ENCODE results near the gene SLC7A4.
"Not testable (repeated sequence)": the region's sequence is repeated elsewhere in the genome, so short reads cannot be mapped to it uniquely, and the experiment has no call there.

Gene SLC7A4, protein sequence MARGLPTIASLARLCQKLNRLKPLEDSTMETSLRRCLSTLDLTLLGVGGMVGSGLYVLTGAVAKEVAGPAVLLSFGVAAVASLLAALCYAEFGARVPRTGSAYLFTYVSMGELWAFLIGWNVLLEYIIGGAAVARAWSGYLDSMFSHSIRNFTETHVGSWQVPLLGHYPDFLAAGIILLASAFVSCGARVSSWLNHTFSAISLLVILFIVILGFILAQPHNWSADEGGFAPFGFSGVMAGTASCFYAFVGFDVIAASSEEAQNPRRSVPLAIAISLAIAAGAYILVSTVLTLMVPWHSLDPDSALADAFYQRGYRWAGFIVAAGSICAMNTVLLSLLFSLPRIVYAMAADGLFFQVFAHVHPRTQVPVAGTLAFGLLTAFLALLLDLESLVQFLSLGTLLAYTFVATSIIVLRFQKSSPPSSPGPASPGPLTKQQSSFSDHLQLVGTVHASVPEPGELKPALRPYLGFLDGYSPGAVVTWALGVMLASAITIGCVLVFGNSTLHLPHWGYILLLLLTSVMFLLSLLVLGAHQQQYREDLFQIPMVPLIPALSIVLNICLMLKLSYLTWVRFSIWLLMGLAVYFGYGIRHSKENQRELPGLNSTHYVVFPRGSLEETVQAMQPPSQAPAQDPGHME

DNA sequence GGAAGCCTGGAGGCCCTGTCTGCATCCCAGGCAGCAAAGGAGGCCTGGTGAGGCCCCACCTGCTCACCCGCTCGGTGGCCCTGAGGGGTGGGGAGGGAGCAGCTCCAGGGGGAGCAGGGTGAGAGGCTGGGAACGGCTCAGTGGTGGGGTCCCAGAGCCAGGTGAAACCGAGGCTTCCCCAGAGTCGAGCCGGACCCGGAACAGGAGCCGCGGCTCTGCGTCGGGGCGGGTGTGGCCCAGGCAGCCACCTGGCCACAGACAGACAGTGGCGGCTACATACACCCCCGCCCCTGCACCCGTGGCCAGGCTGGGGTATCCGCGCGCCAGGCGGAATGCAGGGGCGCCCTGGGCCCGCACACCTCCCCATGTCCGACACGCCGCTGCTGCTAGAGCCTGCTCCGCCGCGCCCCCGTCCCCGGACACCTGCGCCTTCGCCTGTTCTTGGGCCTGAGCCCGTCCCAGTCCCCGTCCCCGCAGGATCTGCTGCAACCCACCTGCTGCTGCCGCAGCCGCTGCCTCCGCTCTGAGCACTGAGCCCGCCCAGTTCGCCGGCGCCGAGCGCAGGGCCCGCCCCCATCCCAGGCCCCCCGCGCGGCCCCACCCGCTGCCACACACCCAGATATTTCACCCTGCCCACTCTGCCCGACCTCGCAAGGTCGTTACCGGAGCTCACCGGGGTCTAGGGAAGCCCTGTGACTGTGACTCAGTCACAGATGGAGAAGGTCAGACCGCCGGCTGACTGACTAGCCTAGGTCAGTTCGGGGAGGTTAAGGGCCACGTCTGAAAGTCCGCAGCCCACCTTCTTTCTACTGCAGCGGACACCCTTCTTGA lies at the start of gene SLC7A4:
Gene SLC7A4, minus strand, starts transcription at position 525 of the 831 bp plus-strand sequence. CDS start 749 bp downstream, outside the sequence.
- no peak for DNase-seq (ENCODE audit: low read depth in 2 of 3, low spot score in 2 of 3)

GRCh38 chr22:21080435-21081137 lies 48.2 kb upstream of the SLC7A4 start:
- no peak for DNase-seq (ENCODE audit: low read depth in 2 of 3, low spot score in 2 of 3)

- DNase-seq (ENCODE audit: low read depth in 2 of 3, low spot score in 2 of 3): no peak
Observed at GRCh38 chr22:21079493-21079892, 47.1 kb upstream of the SLC7A4 start.

DNA sequence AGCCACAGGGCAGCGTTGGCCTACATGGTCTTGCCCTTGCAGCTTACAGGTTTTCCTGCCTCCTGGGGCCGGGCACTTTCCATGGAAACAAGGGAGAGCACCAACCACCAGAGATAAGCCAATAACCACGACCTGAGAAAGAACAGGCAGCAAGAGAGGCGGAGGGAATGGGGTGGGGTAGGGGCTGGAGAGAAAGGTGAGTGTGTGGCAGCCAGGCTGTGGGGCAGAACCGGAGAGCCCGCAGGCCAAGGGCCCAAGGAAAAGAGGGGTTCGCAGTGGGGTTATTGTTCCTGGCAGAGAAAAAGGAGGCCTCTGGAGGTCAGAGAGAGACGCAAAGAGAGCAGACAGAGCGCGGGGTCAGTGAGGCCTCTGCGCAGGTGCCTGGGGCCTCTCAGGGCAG lies 46.6 kb upstream of the SLC7A4 start:
- no peak for DNase-seq (ENCODE audit: low read depth in 2 of 3, low spot score in 2 of 3)

- DNase-seq (ENCODE audit: low read depth in 2 of 3, low spot score in 2 of 3): no peak
Observed at GRCh38 chr22:21077884-21078508, 45.6 kb upstream of the SLC7A4 start.

DNA sequence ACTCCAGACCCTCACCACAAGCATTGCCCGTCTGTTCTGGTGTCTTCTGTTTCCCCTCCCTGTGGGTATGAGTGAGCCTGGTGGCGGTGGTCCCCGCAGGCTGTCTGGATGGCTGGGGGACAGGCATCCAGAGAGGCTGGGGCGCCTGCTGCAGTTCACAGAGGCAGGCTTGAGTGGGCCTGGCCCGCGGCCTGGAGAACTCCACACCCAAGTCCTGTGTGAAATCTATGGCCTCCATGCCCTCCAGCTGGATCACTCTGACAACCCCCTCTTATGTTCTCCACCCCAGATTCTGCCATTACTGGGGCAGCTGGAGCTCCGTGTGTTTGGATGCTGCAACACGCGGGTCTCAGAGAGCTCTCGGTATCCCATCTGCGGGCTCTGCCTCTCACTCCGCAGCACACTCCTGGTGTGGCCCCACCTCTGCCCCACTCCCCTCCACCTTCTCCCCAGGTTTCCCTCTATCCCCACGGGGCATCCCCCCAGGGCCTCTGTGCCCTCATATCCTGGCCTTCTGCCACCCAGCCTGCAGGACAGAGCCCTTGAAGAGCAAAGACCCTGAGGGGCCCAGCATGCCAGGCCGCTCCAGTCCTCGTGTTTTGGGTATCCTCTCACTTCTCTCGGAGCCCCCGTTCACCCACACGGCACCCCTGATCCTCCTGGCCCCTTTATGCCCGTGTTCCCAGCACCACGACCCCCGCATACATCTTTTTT lies 44.7 kb upstream of the SLC7A4 start:
- DNase-seq (ENCODE audit: low read depth in 2 of 3, low spot score in 2 of 3): no peak

GRCh38 chr22:21075516-21076138 lies 43.3 kb upstream of the SLC7A4 start:
- DNase-seq (ENCODE audit: low read depth in 2 of 3, low spot score in 2 of 3): no peak

DNA sequence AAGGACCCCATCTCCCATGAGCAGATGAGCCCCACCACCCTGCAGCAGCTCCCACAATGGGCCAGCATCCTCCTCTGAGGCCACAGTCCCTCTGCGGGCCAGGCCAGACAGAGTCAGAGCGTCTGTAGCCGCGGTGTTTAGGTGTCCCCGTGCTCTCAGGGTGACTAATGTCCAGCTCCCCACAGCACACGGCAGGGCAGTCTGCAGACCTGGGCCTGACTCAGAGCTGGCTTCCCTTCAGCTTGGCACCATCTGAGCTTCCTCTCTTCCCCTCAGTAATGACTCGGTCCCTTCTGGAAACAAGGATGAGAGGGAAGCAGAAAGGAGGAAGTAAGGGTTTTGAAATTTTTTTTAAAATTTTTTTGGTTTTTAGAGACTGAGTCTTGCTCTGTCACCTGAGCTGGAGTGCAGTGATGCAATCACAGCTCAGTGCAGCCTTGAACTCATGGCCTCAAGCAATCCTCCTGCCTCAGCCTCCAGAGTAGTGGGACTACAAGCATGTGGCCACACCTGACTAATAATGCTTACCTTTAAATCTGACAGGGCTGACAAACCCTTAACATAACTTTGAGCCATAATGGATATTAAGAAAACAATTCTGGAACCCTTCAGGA lies 41.8 kb upstream of the SLC7A4 start:
- DNase-seq (ENCODE audit: low read depth in 2 of 3, low spot score in 2 of 3): no peak

DNA sequence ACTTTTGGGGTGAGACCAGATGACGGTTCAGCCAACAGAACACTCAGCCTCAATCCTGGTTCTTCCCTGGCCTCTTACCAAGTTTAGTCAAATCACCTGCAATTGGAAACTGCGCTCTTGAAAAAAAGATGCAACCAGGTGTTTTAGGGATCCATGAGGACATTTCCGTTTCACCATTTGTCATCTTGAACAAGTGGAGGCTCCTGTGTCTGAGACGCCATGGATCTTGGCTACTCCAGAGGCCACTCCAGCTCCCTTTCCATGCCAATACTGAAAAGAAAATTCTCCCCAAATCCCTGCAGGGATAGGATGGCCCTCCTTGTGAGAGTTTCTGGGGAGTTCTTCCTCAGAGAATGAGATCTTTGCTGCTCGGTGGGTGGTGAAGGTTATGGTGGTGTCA lies 41.1 kb upstream of the SLC7A4 start:
- DNase-seq (ENCODE audit: low read depth in 2 of 3, low spot score in 2 of 3): no peak

DNA sequence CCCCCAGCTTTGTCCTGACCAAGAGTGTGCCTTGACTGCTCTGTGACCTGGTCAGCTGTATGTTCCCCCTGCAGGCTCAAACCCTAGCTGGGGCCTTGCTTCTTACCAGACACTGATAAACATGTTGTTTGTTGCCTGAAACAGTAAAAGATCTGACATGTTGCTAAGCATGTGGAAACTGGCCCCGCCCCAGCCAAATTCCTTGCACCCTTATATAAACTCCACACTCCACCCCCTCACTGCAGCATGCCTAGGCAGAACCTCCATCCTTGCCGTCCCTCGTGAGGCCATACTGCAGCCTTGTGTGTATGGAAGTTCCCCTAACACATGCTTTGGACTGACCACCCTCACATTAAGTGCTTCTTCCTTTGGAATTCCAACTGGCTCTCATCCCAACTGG lies 40.7 kb upstream of the SLC7A4 start:
- DNase-seq (ENCODE audit: low read depth in 2 of 3, low spot score in 2 of 3): no peak

GRCh38 chr22:21071796-21072195 lies 39.4 kb upstream of the SLC7A4 start:
- DNase-seq (ENCODE audit: low read depth in 2 of 3, low spot score in 2 of 3): not testable (repeated sequence)

- DNase-seq (ENCODE audit: low read depth in 2 of 3, low spot score in 2 of 3): no peak
Observed at GRCh38 chr22:21070690-21071615, 38.6 kb upstream of the SLC7A4 start.

DNA sequence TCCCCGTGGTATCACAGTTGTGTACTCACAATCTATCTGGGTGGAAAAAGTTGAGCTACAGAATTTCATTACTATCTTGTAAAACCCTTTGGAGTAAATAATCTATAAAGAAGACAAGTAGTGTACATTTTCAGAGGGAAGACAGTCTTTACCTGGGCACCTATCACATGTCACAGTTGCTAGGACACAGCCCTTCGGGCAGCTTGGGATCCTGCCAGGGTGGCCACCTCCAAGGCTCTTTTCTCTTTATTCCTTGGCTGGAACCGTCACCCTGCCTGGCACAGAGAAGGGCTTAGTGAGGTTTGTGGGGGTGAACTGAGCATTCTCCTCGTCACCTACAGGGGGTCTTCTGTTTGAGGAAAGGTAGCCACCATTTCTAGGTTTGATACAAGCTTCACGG lies 37.0 kb upstream of the SLC7A4 start:
- DNase-seq (ENCODE audit: low read depth in 2 of 3, low spot score in 2 of 3): no peak

DNA sequence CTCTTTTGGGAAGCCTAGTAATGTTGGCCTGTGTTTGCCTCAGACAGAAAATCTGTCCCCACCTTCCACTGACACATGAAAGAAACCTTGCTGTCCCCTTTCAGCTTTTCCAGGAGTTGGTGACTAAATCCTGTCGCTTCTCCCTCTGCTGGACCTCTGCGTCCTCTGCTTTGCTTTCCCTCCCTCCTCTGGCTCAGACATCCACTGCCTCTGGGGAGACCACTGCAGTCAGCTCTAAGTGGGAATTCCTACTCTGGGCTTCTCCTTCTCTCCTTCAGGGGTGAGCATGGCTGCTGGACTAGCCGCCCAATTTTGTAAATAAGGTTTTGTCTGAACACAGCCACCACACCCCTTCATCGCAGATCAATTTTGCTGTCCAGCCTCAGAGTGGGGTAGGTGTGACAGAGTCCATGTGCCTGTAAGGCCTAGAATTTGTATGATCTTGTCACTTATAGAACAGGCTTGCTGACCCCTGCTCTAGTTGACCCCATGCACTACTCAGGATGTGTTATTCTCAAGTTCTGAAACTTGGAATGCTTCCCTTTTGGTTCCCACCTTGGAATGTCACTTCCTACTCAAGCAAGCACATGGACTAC lies 36.4 kb upstream of the SLC7A4 start:
- no peak for DNase-seq (ENCODE audit: low read depth in 2 of 3, low spot score in 2 of 3)

GRCh38 chr22:21067901-21068680 lies 35.7 kb upstream of the SLC7A4 start:
- DNase-seq (ENCODE audit: low read depth in 2 of 3, low spot score in 2 of 3): no peak

DNA sequence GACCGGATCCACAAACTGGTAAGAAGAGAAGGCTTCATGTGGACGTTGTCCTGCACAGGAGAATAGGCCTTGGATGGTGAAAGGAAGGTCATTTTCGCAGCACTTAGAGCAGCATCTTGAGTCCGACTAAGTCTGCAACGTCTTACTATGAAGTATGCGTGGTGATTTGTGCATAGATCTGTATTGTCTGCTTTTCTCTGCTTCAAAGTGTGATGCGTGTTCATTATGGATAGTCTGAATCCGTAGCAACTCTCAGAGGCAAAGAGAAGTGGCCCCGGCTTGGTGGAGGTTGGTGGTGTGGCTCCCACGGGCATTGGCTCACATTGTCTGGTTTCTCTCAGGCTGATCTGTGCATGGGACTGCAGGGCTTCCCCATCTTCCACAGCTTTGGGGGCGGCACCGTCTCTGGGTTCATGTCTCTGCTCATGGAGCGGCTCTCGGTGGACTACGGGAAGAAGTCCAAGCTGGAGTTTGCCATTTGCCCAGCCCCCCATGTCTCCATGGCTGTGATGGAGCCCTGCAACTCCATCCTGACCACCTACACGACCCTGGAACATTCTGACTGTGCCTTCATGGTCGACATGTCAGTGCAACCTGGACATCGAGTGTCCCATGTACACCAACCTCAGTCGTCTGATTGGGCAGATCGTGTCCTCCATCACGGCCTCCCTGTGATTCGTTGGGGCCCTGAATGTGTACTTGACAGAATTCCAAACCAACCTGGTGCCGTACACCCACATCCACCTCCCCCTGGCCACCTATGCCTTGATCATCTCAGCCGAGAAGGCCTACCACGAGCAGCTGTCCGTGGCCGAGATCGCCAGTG lies 34.9 kb upstream of the SLC7A4 start:
- no peak for DNase-seq (ENCODE audit: low read depth in 2 of 3, low spot score in 2 of 3)
